K562 (cell line): ENCODE results near the gene IFTAP. TPM values are rescaled to one million over a fixed set of nuclear protein-coding genes. Genes with fewer than 3 reads are reported as not detected.

ENCODE experiments used
- ATAC-seq: fragments of 200-7000 bp; cut with Tn5 transposase; 3 replicates; pipeline ENCODE4 v1.9.1; 2020; ENCODE audit warnings: moderate library complexity
- BruUV-seq: library from RNA; stranded (reverse); fragments of 400-500 nt; replicated peaks from 2 replicates; lab custom pipeline; 2021; lab: Mats Ljungman, UMichigan
- CTCF ChIA-PET: fragments of 300-600 bp; formaldehyde crosslinking; extraction: SDS; loops from one replicate; lab custom pipeline; 2021; ENCODE audit warnings: low intra/inter-chr PET ratio; lab: Yijun Ruan, JAX
- POLR2A ChIA-PET: fragments of 300-600, 350-650 bp; sonication (Branson Sonifier 250); formaldehyde crosslinking; extraction: SDS; loops from one replicate; lab custom pipeline; 2021; ENCODE audit warnings: antibody characterized with exemption, inconsistent platforms; lab: Yijun Ruan, JAX
- DNase-seq, 4 experiments: peaks; one replicate each; pipeline versions ENCODE4 v3.0.0 to v3.0.0-alpha.2; 2011 to 2018; ENCODE audit warnings: low spot score in 3 of 4, mixed read lengths in 3 of 4; ENCODE audit errors: extremely low read depth in 1 of 4
- FAIRE-seq: peaks from 2 replicates; lab custom pipeline; 2011; peaks lifted over from hg19 to GRCh38; lab: Jason Lieb, UNC
- H2AFZ ChIP-seq: 2 replicates; pipeline ENCODE4 v1.6.0; 2011; ENCODE audit warnings: low read depth, low read length, control low read depth, inconsistent platforms
- H3K27ac ChIP-seq: fragments of 200-600 bp; 3 replicates; pipeline ENCODE4 v1.8.0; 2011; ENCODE audit warnings: low read depth, mild to moderate bottlenecking, control low read depth, inconsistent platforms, low read length, moderate library complexity, mixed read lengths; ENCODE audit errors: extremely low read depth
- H3K27me3 ChIP-seq, 2 experiments: fragments of 300-600 bp in 1 of 2; 2 replicates in 1 of 2; 3 replicates in 1 of 2; pipeline versions ENCODE4 v1.6.0 to v1.8.0; 2011; ENCODE audit warnings: inconsistent platforms in 2 of 2, low read length in 2 of 2, mild to moderate bottlenecking in 1 of 2, mixed read lengths in 1 of 2, moderate library complexity in 1 of 2; ENCODE audit not compliant: control insufficient read depth in 2 of 2, insufficient read depth in 2 of 2
- H3K36me3 ChIP-seq: fragments of 300-600 bp; 3 replicates; pipeline ENCODE4 v1.8.0; 2011; ENCODE audit warnings: mild to moderate bottlenecking, low read length, inconsistent platforms; ENCODE audit not compliant: control insufficient read depth, insufficient read depth
- H3K4me1 ChIP-seq, 2 experiments: fragments of 200-600 bp in 1 of 2; replicated peaks in 1 of 2; 2 replicates in 1 of 2; 3 replicates in 1 of 2; pipeline versions ENCODE4 v1.5.1 to v1.8.0; 2011; ENCODE audit warnings: inconsistent platforms in 2 of 2, low read length in 2 of 2, mild to moderate bottlenecking in 1 of 2, mixed read lengths in 1 of 2, moderate library complexity in 1 of 2; ENCODE audit not compliant: control insufficient read depth in 2 of 2, insufficient read depth in 2 of 2
- H3K4me2 ChIP-seq: 2 replicates; pipeline ENCODE4 v1.6.1; 2011; ENCODE audit warnings: low read length, control low read depth, inconsistent platforms, mixed read lengths; ENCODE audit not compliant: insufficient read depth
- H3K4me3 ChIP-seq: fragments of 200-600 bp; sonication (generic), shearing (Covaris generic); 2 replicates; pipeline ENCODE4 v1.5.1; 2016; ENCODE audit warnings: control low read depth, inconsistent platforms
- H3K79me2 ChIP-seq: fragments of 200-600 bp; 3 replicates; pipeline ENCODE4 v1.8.0; 2011; ENCODE audit warnings: low read length, inconsistent platforms; ENCODE audit not compliant: control insufficient read depth, insufficient read depth
- H3K9ac ChIP-seq, 2 experiments: 2 replicates each; pipeline versions ENCODE4 v1.6.0 to v1.6.1; 2011; ENCODE audit warnings: low read depth in 2 of 2, low read length in 2 of 2, control low read depth in 1 of 2, inconsistent platforms in 1 of 2, mild to moderate bottlenecking in 1 of 2, mixed read lengths in 1 of 2; ENCODE audit not compliant: insufficient read depth in 1 of 2
- H3K9me1 ChIP-seq: one replicate; pipeline ENCODE4 v1.6.0; 2011; ENCODE audit warnings: inconsistent platforms, mild to moderate bottlenecking, low read length, moderate library complexity; ENCODE audit not compliant: control insufficient read depth, insufficient read depth
- H3K9me3 ChIP-seq: replicated peaks from 2 replicates; pipeline ENCODE4 v1.5.1; 2011; ENCODE audit warnings: low read depth, low read length, inconsistent platforms; ENCODE audit not compliant: control insufficient read depth, insufficient read depth
- H4K20me1 ChIP-seq: replicated peaks from 2 replicates; pipeline ENCODE4 v1.6.1; 2011; ENCODE audit warnings: low read length, inconsistent platforms, mixed read lengths; ENCODE audit not compliant: control insufficient read depth, insufficient read depth
- ARID1B ChIP-seq: fragments of 450-650 bp; IDR thresholded peaks from 2 replicates; pipeline ENCODE4 v1.6.1; 2016; ENCODE audit warnings: antibody characterized with exemption, mild to moderate bottlenecking, inconsistent platforms
- CBFA2T3 ChIP-seq: fragments of 450-650 bp; IDR thresholded peaks from 2 replicates; pipeline ENCODE4 v1.6.1; 2017
- CXXC5 ChIP-seq: fragments of 250-450 bp; sonication (Bioruptor Pico); IDR thresholded peaks from 2 replicates; pipeline ENCODE4 v1.8.0; 2022; ENCODE audit warnings: inconsistent platforms, mild to moderate bottlenecking, moderate library complexity
- DIDO1 ChIP-seq: fragments of 450-650 bp; IDR thresholded peaks from 2 replicates; pipeline ENCODE4 v1.6.1; 2016; ENCODE audit warnings: low read depth, missing biosample characterization, missing genetic modification characterization
- DPF2 ChIP-seq: fragments of 450-650 bp; IDR thresholded peaks from 2 replicates; pipeline ENCODE4 v1.6.1; 2016
- FOSL1 ChIP-seq: fragments of 200-800 bp; sonication (Bioruptor generic); conservative IDR thresholded peaks from 2 replicates; pipeline ENCODE4 v1.6.1; 2016; ENCODE audit warnings: missing genetic modification characterization, missing compliant biosample characterization
- FOXA3 ChIP-seq, 2 experiments: fragments of 450-650 bp in 1 of 2; sonication (generic) in 1 of 2; formaldehyde crosslinking; IDR thresholded peaks in 1 of 2; conservative IDR thresholded peaks in 1 of 2; 2 replicates each; pipeline versions ENCODE4 v1.4.0 to v1.8.0; 2020 to 2022; ENCODE audit warnings: mild to moderate bottlenecking in 2 of 2, missing genetic modification reagents in 1 of 2
- FOXJ2 ChIP-seq: fragments of 200-800 bp; sonication (Bioruptor generic); IDR thresholded peaks from 2 replicates; pipeline ENCODE4 v1.6.1; 2016; ENCODE audit warnings: missing genetic modification characterization, missing compliant biosample characterization
- FOXM1 ChIP-seq, 2 experiments: fragments of 450-650 bp in 1 of 2; sonication (generic) in 1 of 2; formaldehyde crosslinking in 1 of 2; IDR thresholded peaks; 2 replicates each; pipeline versions ENCODE4 v1.6.1 to v1.9.0; 2017 to 2022; ENCODE audit warnings: low read depth in 2 of 2, mild to moderate bottlenecking in 2 of 2, missing genetic modification reagents in 1 of 2, moderate library complexity in 1 of 2
- GATA2 ChIP-seq: sonication (generic); formaldehyde crosslinking; IDR thresholded peaks from 2 replicates; pipeline ENCODE4 v1.4.0; 2020; ENCODE audit warnings: mild to moderate bottlenecking, missing genetic modification reagents
- HEY1 ChIP-seq: fragments of 250-450 bp; sonication (Bioruptor Pico); IDR thresholded peaks from 2 replicates; pipeline ENCODE4 v1.5.0; 2020; ENCODE audit warnings: mild to moderate bottlenecking, moderate library complexity, borderline replicate concordance
- KLF16 ChIP-seq: IDR thresholded peaks from 2 replicates; pipeline ENCODE4 v1.6.1; 2016; ENCODE audit warnings: antibody characterized with exemption
- MAFG ChIP-seq: fragments of 450-650 bp; conservative IDR thresholded peaks from 2 replicates; pipeline ENCODE4 v1.6.1; 2016; ENCODE audit warnings: missing genetic modification characterization, missing compliant biosample characterization
- NCOR1 ChIP-seq: fragments of 450-650 bp; IDR thresholded peaks from 2 replicates; pipeline ENCODE4 v1.6.1; 2016; ENCODE audit warnings: mild to moderate bottlenecking, moderate library complexity
- PML ChIP-seq: IDR thresholded peaks from 2 replicates; pipeline ENCODE4 v1.6.1; 2012; ENCODE audit warnings: low read length, inconsistent platforms
- POLR3A ChIP-seq: IDR thresholded peaks from 2 replicates; pipeline ENCODE4 v1.6.1; 2011; ENCODE audit warnings: borderline replicate concordance, mild to moderate bottlenecking, moderate library complexity; ENCODE audit not compliant: insufficient read length, insufficient read depth; ENCODE audit errors: extremely low read depth
- STAT5A ChIP-seq: IDR thresholded peaks from 2 replicates; pipeline ENCODE4 v1.6.1; 2012; ENCODE audit warnings: low read length, inconsistent platforms, borderline replicate concordance
- TAL1 ChIP-seq: fragments of 450-650 bp; IDR thresholded peaks from 2 replicates; pipeline ENCODE4 v1.6.1; 2016; ENCODE audit warnings: mild to moderate bottlenecking
- TEAD4 ChIP-seq, 2 experiments: sonication (generic) in 1 of 2; formaldehyde crosslinking in 1 of 2; IDR thresholded peaks; 2 replicates each; pipeline versions ENCODE4 v1.6.1 to v1.8.0; 2012 to 2022; ENCODE audit warnings: borderline replicate concordance in 1 of 2, inconsistent platforms in 1 of 2, low read length in 1 of 2, mild to moderate bottlenecking in 1 of 2, missing genetic modification reagents in 1 of 2
- ZNF444 ChIP-seq: fragments of 250-450 bp; sonication (Bioruptor Pico); IDR thresholded peaks from 2 replicates; pipeline ENCODE4 v1.4.0; 2020; ENCODE audit warnings: mild to moderate bottlenecking, moderate library complexity
- ZNF589 ChIP-seq: fragments of 200-800 bp; sonication (Bioruptor generic); IDR thresholded peaks from 2 replicates; pipeline ENCODE4 v1.6.1; 2016; ENCODE audit warnings: low read depth, missing genetic modification characterization, missing compliant biosample characterization
- WGBS: fragments of 100-300 bp; shearing (Covaris generic); methylation state at CpG from one replicate; pipeline ENCODE4 v1.1.6; 2016; ENCODE audit warnings: low coverage, mixed read lengths; ENCODE audit not compliant: insufficient coverage; ENCODE audit errors: missing lambda C conversion rate; 5-methylcytosine and 5-hydroxymethylcytosine counted together
- in situ Hi-C: fragments of 300-500 bp; cut with MboI; formaldehyde crosslinking; loops from 4 replicates; pipeline ENCODE4 v1.15.0; 2018; ENCODE audit warnings: inconsistent platforms, mixed read lengths
- intact Hi-C: fragments of 100-400 bp; cut with micrococcal nuclease; formaldehyde crosslinking; loops from 2 replicates; pipeline ENCODE4 v1.14.2; 2022
- polyA plus RNA-seq, 8 experiments: library from polyadenylated mRNA; depleted of rRNA in 4 of 8; stranded (reverse) in 5 of 8; unstranded in 3 of 8; fragments of >200 nt; fragmentation: Nextera tagmentation in 2 of 8; fragmentation: Illumina TruSeq in 1 of 8; extraction: Ambion mirVana in 2 of 8; extraction: Trizol in 1 of 8; gene quantifications; 2 replicates each; pipeline versions ENCODE4 v1.2.1 to v1.2.3, GENCODE V29; 2011 to 2014; ENCODE audit warnings: inconsistent platforms in 1 of 8, missing spikeins in 1 of 8
- total RNA-seq, 7 experiments: library from RNA; depleted of rRNA in 6 of 7; stranded (reverse); fragments of >200 nt in 6 of 7; fragmentation: Illumina TruSeq in 2 of 7; extraction: Trizol in 2 of 7; gene quantifications; 2 replicates each; pipeline versions ENCODE4 v1.2.1 to v1.2.3, GENCODE V29; 2011 to 2021; ENCODE audit warnings: low replicate concordance in 1 of 7
- TF ChIP-seq, protein P1 (sequence below): fragments of 450-650 bp; IDR thresholded peaks from 2 replicates; pipeline ENCODE4 v1.6.1; 2017; ENCODE audit warnings: antibody characterized with exemption

The IFTAP gene
- total and polyA plus RNA-seq, 9 of the 15 experiments (the other 6 are each of a cell fraction or from before 2014, with no cell fraction given), result 9.2 to 30.0 (median 17.0) TPM

GRCh38 chr11:36565031-36565610 is 29.2 kb upstream of the IFTAP start:
- FAIRE-seq, result no peak
- no peak for ATAC-seq
- peaks cover 3 to 7% of the 10 kb centered on the region in 2 experiments; a peak in 2 of 5 replicates for H3K4me1 ChIP-seq
- H2AFZ ChIP-seq, result no peak overlapping the region
- no peak overlapping the region for H3K4me3 ChIP-seq
- no peaks in the 10 kb centered on the region for H3K36me3 ChIP-seq
- H4K20me1 ChIP-seq, result no peaks in the 10 kb centered on the region
- H3K79me2 ChIP-seq, result no peaks in the 10 kb centered on the region
- H3K9me3 ChIP-seq, result 0 out of 2 replicates have a peak, but pooled peaks cover under 1% of the 10 kb centered on the region
- no TSS peak for BruUV-seq
- intact Hi-C loops, result no loop called here
- CTCF ChIA-PET, result interaction anchor here (1.3 to 6.9 kb wide), 3 partner anchors 57 to 183 kb away, joined by 8 to 60 read pairs (median 34); no protein-coding TSS in a partner anchor
- H3K27me3 ChIP-seq, result no peaks in the 10 kb centered on the region
- H3K27ac ChIP-seq, result no peak overlapping the region
- H3K9ac ChIP-seq, result no peak overlapping the region
- 9% methylated on average over 6 of the region's 6 CpGs for WGBS
- POLR2A ChIA-PET, result interaction anchor here (1.2 kb wide), 2 partner anchors 58 kb away, joined by 3 read pairs; no protein-coding TSS in a partner anchor
- DNase-seq, result no peak
- peak overlapping the region; percentile 5; the same call in 1 of the 2 replicates for H3K4me2 ChIP-seq
- in situ Hi-C loops, result no loop called here
- H3K9me1 ChIP-seq, result no peaks in the 10 kb centered on the region
- TF ChIP-seq MAFG (tag) (peak; percentile 30; the same call in 1 of the 2 replicates), ZNF589 (CRISPR knock-in tag) (no peak), CBFA2T3 (peak; percentile 71), FOSL1 (tag) (peak; percentile 62), HEY1 (CRISPR knock-in tag) (peak; percentile 59; the same call in 1 of the 2 replicates), FOXA3 (CRISPR knock-in tag; conservative IDR thresholded peaks at IDR 0.05 in 1 of 2, IDR thresholded peaks at IDR 0.05 in 1 of 2) (peak in 1 of 2 experiments; percentile 32; a peak in 1 of 4 replicates), CXXC5 (CRISPR knock-in tag) (peak; percentile 33; the same call in 1 of the 2 replicates), ZNF444 (no peak), STAT5A (peak; percentile 23; the same call in 1 of the 2 replicates), NCOR1 (peak; percentile 19; the same call in 1 of the 2 replicates), KLF16 (peak; percentile 29; the same call in 1 of the 2 replicates), DPF2 (0 out of 2 replicates have a peak, but pooled peaks have one; percentile 22), TEAD4 (IDR thresholded peaks at IDR 0.05; ENCODE audit: low read length) (peak; percentile 83), TEAD4 (CRISPR knock-in tag; IDR thresholded peaks at IDR 0.05; ENCODE audit: borderline replicate concordance) (no peak), FOXJ2 (tag) (peak; percentile 76), FOXM1 (IDR thresholded peaks at IDR 0.05; ENCODE audit: low read depth) (peak; percentile 37; the same call in 1 of the 2 replicates), FOXM1 (CRISPR knock-in tag; IDR thresholded peaks at IDR 0.05; ENCODE audit: low read depth) (no peak), PML (0 out of 2 replicates have a peak, but pooled peaks have one; percentile 21), POLR3A (no peak), GATA2 (CRISPR knock-in tag) (0 out of 2 replicates have a peak, but pooled peaks have one; percentile 27), DIDO1 (no peak; the same call in 1 of the 2 replicates), ARID1B (peak; percentile 77), TAL1 (peak; percentile 78)
- TF ChIP-seq, protein P1, sequence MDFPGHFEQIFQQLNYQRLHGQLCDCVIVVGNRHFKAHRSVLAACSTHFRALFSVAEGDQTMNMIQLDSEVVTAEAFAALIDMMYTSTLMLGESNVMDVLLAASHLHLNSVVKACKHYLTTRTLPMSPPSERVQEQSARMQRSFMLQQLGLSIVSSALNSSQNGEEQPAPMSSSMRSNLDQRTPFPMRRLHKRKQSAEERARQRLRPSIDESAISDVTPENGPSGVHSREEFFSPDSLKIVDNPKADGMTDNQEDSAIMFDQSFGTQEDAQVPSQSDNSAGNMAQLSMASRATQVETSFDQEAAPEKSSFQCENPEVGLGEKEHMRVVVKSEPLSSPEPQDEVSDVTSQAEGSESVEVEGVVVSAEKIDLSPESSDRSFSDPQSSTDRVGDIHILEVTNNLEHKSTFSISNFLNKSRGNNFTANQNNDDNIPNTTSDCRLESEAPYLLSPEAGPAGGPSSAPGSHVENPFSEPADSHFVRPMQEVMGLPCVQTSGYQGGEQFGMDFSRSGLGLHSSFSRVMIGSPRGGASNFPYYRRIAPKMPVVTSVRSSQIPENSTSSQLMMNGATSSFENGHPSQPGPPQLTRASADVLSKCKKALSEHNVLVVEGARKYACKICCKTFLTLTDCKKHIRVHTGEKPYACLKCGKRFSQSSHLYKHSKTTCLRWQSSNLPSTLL, result no peak
